Measurements from ENCODE around the gene SHTN1. TPM values are rescaled to one million over a fixed set of nuclear protein-coding genes. Genes with fewer than 3 reads are reported as not detected.

SHTN1 gene
- total RNA-seq, 2 donors from 2014 or later = 11.9 to 14.4 TPM

DNA sequence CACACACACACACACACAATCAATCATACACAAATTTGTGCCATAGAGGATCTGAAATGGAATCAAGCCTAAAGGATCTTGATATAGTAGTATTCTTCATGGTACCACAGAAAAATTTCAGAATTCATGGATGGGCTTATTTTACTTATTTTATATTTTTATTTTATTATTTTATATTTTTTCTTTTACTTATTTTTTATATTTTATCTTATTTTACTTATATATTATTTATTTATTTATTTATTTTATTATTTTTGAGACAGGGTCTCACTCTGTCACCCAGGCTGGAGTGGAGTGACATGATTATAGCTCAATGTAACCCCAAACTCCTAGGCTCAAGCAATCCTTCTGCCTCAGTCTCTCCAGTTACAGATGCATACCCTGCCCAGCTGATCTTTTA, 16.7 kb downstream of the SHTN1 start:
- intact Hi-C loops (cut with DNase I) = no loop called here
- no peak for DNase-seq (ENCODE audit: low spot score)

DNA sequence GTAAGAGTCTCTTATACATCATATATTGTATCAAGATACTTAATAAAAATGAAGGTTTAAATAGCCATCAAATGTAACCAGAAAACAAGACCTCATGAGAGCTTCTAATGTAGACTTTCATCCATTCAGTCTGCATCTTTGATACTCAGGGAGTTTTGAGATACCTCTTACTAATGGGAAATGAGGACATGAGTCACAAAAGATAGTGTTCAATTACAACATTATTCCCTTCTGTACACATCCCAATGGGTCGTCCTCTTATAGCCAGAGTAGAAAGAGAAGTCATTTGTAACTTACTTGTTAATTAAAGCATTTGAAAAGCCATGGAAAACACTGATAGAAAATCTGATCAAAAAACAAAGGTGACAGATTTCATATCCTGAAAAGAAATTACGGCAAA, 19.4 kb downstream of the SHTN1 start:
- no peak for DNase-seq (ENCODE audit: low spot score)
- intact Hi-C loops (cut with DNase I) = no loop called here

DNA sequence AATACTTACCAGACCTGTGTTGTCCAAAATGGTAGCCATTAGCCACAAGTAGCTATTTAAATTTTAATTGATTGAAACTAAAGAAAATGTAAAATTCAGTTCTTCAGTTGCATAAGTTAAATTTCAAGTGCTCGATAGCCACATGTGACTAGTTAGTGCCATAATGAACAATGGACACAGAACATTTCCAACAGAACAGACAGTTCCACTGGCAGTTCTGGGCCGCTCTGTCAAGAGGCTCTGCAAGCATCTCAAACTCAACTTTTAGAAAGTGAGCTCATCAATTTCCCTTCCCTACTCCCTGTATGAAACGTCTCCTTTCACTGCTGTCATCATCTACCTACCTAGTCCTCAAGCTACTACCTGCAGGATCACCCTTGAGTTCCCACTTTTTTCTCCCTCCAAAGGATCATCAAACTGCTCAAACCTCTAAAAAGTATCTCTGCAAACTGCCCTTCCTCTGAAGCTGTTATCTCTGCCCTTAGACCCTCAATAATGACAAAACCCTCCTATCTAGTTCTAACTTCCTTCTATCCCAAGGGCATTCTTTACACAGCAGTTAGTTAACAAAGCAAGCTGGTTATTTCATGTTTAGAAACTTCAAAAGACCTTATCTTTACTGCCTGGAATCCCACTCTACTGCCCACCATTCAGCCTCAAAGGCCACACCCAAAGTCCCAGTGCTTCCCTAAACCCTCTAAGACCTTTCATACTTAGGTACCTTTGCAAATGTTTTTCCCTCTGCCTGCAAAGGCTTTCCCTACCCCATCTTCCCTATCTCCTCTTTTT, 20.6 kb downstream of the SHTN1 start:
- DNase-seq (ENCODE audit: low spot score) = no peak
- intact Hi-C loops (cut with DNase I) = no loop called here

DNA sequence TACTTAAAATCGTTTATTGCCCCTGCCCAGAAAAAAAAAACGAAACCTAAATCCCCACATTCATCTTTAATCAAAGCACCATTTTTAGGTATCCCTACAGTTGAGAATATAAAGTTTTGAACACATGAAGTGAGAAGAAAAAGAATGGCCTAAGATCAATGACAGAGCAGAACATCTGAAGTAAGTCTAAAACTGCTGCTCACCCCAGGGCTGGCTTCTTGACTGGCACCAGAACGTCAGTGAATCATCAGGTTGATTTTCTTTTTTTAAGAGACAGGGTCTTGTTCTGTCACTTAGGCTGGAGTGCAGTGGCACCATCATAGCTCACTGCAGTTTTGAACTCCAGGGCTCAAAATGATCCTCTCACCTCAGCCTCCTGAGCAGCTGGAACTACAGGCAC, 24.9 kb downstream of the SHTN1 start:
- DNase-seq (ENCODE audit: low spot score) = no peak

DNA sequence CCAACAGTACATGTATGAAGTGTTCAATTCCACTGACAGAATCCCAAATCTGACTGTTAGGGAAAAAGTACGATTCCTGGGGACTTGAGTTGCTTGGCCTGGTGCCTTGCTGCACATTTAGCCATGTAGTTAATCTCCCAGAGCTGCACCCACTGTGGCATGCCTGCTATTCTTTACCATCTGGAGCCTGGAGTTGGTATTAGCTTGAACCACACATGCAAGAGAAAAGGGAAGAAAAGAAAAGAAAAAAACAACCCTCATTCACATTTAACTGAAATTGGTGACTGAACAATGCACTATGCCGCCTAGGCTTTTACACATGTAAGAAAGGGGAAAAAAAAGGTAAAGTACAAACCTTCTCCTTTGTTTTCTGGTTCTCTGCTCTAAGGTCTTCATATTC, 26.1 kb downstream of the SHTN1 start:
- no peak for DNase-seq (ENCODE audit: low spot score)
- intact Hi-C loops (cut with DNase I) = no loop called here

More for the DNA sequence above, 24.9 kb downstream of the SHTN1 start:
- intact Hi-C loops (cut with DNase I) = no loop called here

DNA sequence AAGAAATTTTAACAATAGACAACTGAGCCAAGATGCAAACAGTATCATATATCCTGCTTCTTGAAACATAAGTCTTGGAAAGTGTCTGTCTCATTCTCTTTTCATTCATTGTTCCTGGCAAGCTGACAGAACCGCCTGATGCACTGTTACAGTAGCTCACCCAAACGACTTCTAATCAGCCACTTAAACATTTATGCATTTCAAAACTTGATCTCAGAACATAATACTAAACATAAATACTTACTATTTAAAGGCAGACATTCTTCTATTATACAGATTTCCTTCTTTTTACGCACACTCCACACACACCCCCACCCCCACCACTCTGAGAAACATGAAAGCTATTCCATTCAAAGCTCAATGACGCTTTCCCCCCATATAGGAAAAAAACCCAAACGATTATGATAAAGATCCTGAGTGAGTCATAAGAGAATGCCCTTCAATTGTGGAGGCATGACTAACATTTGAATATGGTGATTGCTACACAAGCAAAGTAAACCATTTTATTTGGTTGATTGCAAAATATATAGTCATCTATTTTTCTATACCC, 30.5 kb downstream of the SHTN1 start:
- DNase-seq (ENCODE audit: low spot score) = no peak
- intact Hi-C loops (cut with DNase I) = no loop called here

DNA sequence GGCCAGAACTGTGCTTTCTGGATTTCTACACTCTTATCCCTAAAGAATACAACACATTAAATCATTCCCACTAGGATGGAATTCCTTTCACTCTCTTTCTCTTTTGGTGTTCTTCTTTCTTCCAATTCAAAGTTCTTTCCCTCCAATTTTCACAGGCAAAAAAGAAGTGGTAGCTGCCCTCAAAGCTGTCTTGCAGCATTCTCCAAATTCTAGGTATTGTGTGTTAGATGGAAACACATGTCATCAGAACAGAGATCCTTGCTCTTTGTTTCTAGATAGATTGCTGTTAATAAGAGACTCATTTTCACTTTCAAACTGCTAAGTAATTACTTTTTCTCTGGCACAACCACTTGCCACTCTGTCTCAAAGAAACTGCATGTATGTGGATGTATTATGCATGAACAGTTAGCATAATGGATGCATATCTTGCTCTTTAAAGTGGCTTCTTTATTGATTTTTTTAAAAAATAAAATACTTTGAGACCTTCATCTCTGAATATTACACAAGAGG, 31.0 kb downstream of the SHTN1 start:
- intact Hi-C loops (cut with DNase I) = no loop called here
- DNase-seq (ENCODE audit: low spot score) = no peak

DNA sequence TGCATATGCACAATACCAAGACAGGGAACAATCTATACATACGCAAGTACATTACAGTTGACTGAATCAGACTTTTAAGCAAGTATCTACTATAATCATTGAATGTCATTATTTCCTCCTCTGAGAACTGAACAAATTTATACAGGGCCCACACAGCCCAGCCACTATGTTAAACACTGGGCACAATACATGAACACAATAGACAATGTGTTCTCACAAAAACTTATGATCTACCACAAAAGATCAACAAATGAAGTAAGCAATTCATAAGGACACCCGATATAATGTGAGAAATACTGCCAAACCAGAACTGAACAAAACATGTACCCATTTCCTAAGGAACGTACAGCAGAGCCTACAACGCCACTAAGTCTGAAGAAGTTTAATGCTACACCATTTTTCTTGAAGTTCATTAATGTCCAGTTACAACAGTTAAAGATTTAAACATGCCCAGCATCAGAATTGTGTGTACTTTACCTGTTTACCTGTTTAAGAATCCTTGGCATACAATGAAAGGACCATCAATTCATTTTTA, 31.5 kb downstream of the SHTN1 start:
- DNase-seq (ENCODE audit: low spot score) = no peak
- intact Hi-C loops (cut with DNase I) = no loop called here

DNA sequence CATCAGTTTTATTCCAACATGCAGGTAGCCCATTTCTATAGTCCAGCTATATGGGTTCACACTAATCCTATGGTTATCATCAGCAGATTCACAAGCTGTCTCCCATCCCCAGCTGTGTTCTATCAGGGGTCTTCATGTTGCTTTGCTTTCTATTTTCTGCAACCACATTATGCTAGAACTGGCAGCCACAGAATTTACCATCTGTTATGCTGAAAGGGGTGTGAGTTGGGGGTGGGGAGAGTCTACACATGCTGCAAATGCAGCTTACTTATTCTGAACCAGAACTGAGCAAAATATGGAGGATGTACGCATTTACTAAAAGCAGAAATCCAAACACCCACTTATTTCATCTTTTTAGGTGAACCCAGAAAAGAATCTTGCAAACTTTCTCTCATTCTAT, 32.9 kb downstream of the SHTN1 start:
- intact Hi-C loops (cut with DNase I) = no loop called here
- DNase-seq (ENCODE audit: low spot score) = no peak

DNA sequence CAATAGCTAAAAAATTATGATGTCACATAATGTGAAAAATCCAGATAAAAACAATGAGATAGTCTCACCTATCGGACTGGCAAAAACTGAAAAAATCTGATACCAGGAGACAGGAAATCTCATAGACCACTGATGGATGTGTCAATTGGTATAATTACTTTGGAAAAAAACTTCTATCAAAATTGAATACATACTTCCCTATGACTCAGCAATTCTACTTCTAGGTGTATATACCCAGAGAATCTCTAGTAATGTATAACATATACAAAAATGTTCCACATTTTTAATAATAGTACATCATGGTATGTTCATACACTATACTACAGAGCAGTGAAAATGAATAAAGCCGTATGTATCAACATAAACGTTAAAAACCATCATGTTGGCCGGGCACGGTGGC, 34.9 kb downstream of the SHTN1 start:
- intact Hi-C loops (cut with DNase I) = no loop called here

DNA sequence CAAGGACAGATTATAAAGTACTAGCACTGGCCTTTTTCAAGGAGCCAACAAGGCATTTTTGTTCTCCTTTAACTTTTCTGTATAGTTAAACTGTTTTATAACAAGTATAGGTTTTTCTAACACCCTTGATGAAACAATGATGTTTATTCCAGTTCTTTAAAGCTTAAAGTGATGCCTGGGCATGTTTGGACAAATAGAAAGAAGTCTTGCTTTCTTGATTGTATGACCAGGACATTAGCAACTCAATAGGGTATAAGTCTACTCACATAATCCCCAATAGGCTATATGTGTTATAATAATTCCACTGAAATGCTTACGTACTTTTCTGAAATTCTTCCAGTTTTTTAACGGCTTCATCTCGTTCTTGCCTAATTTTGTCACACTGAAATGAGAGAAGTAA, 36.7 kb downstream of the SHTN1 start:
- DNase-seq (ENCODE audit: low spot score) = no peak
- intact Hi-C loops (cut with DNase I) = no loop called here

More for the DNA sequence above, 34.9 kb downstream of the SHTN1 start:
- no peak for DNase-seq (ENCODE audit: low spot score)

DNA sequence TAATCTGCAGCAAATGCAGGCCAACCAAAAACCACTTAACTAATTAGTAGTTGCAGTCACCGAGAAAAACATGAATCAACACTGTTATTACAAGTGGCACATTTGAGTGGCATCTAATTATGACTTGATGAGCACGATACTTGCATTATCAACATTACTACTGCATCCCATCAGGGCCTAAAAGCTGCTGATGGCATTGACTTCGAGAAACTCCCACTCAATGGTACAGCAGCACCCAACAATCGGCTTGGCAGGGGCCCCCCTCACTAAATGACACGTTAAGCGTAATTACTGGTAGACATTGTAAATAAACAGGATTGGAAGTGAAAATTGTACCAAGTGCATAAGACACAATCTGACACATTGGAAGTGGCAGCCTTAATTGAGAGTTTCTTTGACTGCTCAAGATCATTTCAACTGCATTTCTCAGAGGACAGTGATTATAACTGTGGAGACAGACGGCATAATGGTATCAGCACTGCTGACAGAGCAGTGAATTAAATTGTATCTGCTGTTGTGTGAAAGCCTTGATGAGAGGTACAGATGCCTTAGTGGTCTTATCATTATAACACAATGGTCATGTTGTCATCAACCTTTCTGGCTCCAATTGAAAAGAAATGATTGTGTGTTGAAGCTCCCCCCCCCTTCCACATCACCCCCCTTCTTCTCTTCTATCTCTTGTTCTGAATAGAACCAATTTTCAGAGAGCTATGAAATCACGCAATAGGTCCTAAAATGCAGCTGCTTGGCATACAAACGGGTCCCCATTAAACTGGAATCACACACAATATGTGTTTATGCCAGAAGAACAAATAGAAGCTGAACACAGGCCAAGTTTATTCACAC, 43.4 kb downstream of the SHTN1 start:
- no peak for DNase-seq (ENCODE audit: low spot score)

DNA sequence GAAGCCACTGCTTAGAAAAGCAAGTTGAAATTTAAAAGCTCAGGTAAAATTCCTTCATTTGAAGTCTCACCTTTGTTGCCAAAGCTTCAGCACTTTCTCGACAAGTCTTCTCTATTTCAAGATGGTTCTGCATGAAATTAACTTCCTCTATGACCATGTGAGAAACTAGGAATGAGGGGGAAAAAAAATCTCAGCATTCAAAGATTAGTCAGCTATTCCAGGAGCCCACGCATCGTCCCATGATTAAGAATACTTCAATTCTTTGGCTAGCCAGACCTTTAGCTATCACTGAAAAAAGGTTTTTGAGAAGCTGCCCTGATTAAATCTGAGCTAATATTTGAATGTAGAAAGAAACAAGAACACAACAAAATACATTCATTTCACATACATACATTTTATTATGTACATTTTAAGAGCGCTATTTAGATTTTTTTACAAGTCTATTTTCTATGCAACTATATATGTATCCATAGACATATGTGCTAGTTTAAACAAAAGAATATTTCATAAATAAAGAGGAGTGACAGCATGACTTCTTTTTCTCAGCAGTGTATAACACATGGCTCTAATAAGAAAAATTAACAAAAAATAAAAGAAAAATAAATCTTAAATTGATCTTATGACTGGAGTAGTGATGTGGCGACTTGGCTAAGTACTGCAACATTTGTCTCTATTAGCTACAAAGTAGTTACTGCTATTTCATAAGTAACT, 44.8 kb downstream of the SHTN1 start:
- intact Hi-C loops (cut with DNase I) = no loop called here
- no peak for DNase-seq (ENCODE audit: low spot score)

More for the DNA sequence above, 43.4 kb downstream of the SHTN1 start:
- intact Hi-C loops (cut with DNase I) = no loop called here

DNA sequence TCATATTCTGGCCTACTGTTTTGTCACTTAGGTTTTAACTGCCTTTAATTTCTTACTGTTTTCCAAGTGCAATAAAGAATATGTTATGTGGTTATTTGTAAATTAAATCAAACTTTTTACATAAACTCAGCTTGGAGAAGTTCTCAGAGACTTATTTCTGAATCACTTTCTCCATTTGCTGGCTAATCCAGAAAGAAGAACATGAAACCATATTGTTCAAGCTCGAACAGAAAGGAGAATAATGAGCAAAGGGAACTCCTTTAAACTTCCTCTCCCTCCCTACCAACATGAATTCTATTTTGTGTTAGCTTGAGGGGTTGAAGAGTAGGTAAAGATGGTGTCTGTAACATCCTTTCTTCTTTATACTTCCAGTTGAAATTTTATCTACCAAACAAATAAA, 52.3 kb downstream of the SHTN1 start:
- DNase-seq (ENCODE audit: low spot score) = no peak
- intact Hi-C loops (cut with DNase I) = no loop called here

DNA sequence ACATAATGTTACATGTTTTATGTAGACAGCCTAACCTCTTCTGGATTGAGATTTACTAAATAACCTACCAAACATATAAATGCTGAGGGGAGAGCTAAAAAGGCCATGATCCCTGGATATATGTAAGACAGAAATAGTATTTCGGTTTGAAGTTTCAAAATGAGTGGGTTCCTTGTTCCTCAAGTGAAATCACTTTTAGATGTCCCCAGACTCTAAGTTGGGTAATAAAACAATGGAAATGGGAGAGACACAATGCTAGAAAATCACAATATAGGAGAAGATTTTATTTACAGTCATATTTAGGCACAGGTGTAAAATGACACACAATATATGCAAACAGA, 56.5 kb downstream of the SHTN1 start:
- intact Hi-C loops (cut with DNase I) = no loop called here
- no peak for DNase-seq (ENCODE audit: low spot score)

DNA sequence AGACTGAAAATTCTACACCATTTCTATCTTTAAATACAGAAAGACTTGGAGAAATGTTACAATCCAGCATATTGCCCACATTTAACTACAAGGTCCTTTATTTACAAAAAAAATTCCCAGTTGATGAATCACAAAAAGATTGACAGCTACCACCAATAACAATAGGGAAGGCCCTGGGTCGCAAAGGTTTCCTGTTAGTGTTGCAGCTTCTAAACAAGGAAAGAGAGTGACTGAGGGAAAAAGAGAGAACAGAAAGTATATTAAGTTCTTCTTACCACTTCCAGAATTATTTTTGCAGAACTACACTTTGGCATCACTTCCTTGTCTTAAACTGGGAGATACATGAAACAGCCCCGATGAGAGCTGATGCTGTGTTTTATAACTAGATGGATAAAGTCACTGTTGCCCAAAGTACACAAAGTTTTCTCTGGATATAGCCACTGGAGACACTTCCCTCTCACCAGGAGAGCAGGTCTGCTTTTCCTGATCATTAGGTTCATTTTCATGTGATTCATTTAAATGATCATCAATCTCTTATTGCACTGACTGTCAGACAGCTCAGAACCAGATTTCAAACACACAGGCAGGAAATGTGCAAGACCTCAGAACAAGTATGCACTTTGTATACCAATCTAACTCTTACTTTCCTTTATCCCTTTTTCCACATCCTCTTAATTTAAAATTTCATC, 57.0 kb downstream of the SHTN1 start:
- no peak for DNase-seq (ENCODE audit: low spot score)
- intact Hi-C loops (cut with DNase I) = no loop called here

DNA sequence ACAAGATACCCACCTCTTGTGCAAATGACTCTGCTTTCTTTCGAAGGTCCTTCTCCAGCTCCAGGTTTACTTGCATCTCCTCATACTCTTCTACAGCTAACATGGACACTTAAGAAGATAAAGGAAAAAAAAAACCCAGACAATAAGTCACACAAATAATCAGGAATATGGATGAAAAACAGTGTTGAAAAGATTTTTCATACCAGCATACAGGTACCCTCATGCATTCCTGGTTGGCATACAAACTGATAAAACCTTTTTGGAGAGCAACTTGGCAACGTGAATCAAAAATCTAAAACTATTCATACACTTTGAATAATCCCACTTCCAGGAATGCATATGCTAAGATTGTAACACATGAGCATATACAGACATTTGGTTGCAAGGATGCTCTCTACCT, 60.1 kb downstream of the SHTN1 start:
- intact Hi-C loops (cut with DNase I) = no loop called here
- no peak for DNase-seq (ENCODE audit: low spot score)

DNA sequence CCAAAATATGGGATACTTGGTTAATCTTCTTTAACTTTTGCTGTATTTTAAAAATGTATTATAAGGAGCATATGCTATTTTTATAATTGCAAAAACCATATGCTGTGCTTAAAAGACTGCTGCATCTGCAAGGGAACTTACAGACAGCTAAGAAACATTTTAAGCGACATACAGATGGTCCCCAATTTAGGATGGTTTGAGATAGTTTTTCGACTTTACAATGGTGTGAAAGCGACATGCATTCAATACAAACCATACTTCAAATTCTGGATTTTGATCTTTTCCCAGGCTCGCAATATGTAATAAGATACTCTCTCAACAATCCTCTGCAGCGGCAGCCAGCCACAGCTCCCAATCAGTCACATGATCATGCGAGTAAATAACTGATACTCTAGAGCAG, 73.2 kb downstream of the SHTN1 start:
- intact Hi-C loops (cut with DNase I) = no loop called here
- DNase-seq (ENCODE audit: low spot score) = no peak

DNA sequence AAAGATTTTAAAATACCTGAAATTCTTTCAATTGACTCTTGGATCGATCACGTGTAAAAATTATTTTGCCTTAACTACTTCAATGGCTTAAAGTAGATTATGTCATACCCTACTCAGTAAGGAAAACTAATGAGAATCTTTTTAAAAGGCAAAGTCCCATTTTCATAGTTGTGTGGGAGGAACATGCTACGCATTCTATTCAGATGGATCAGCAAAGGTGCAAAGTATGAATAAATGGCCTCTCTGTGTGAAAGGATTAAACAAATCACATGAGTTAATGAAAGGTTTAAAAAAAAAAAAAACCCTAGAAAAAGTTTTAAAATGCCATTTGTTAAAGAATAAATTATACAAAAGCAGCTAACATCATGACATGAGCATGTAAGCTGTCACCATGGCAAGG, 78.6 kb downstream of the SHTN1 start:
- no peak for DNase-seq (ENCODE audit: low spot score)
- intact Hi-C loops (cut with DNase I) = loop anchor here in 1 of 2 donors (10.0 kb wide), 1 partner anchor 1628 kb away; no protein-coding TSS in a partner anchor

All from posterior vena cava (tissue), 2 donors.